Measurements from ENCODE around the gene TRIM63.

DNA sequence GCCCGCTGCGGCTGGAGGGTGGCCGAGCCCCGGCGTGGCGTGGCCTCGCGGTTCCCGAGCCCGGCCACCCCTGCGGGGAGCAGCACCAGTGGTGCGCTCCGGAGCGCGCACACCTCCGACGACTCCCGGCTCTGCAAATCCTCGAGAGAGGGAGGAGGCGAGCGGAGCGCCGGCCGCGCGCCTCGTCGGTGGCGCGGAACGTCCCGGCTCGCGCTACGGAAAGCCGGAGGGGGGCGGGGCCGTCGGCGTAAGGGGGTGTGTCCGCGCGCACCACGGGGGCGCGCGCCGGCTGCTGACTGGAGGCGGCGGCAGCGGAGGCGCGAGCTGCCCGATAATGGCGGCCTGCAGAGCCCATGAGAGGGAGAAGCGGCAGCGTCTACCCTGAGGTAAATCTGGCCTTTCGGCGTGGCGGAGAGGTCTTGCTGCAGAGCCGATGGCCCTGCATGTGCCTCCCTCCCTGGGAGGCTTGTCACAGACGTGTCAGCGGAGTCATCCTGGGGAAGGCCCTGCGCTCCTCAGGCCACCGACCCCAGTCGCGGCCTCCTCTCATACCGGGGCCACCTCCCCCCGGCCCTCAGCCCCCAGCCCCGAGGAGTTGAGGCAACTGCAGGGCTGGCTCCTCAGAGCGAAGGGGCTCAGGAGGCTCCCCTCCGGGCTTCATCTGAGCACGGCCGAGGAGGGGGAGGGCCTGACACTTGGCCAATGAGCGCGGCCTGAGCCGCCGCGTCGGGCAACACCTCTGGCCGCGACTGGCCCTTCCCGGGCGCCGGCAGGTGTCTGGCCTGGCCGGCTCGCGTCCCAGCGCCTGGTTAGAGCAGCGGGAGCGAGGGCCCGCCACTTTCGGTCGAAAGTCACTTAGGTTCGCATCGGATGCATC lies 44.3 kb upstream of the TRIM63 start, which contains the start of gene PDIK1L:
- TF ChIP-seq, protein P1, sequence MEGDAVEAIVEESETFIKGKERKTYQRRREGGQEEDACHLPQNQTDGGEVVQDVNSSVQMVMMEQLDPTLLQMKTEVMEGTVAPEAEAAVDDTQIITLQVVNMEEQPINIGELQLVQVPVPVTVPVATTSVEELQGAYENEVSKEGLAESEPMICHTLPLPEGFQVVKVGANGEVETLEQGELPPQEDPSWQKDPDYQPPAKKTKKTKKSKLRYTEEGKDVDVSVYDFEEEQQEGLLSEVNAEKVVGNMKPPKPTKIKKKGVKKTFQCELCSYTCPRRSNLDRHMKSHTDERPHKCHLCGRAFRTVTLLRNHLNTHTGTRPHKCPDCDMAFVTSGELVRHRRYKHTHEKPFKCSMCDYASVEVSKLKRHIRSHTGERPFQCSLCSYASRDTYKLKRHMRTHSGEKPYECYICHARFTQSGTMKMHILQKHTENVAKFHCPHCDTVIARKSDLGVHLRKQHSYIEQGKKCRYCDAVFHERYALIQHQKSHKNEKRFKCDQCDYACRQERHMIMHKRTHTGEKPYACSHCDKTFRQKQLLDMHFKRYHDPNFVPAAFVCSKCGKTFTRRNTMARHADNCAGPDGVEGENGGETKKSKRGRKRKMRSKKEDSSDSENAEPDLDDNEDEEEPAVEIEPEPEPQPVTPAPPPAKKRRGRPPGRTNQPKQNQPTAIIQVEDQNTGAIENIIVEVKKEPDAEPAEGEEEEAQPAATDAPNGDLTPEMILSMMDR (conservative IDR thresholded peaks at IDR 0.05 in 1 of 2, IDR thresholded peaks at IDR 0.05 in 1 of 2; ENCODE audit: low read depth in 1 of 2, low read length in 2 of 2): no peak
- no peak for TF ChIP-seq EZH2 (IDR thresholded peaks at IDR 0.05; ENCODE audit: low read length, missing control alignments)
